ENCODE results near the gene WDFY2. TPM values are rescaled to one million over a fixed set of nuclear protein-coding genes. Genes with fewer than 3 reads are reported as not detected.

Gene WDFY2
- total and polyA plus RNA-seq, 2 experiments from 2014 or later = 11.4 to 24.0 TPM

DNA sequence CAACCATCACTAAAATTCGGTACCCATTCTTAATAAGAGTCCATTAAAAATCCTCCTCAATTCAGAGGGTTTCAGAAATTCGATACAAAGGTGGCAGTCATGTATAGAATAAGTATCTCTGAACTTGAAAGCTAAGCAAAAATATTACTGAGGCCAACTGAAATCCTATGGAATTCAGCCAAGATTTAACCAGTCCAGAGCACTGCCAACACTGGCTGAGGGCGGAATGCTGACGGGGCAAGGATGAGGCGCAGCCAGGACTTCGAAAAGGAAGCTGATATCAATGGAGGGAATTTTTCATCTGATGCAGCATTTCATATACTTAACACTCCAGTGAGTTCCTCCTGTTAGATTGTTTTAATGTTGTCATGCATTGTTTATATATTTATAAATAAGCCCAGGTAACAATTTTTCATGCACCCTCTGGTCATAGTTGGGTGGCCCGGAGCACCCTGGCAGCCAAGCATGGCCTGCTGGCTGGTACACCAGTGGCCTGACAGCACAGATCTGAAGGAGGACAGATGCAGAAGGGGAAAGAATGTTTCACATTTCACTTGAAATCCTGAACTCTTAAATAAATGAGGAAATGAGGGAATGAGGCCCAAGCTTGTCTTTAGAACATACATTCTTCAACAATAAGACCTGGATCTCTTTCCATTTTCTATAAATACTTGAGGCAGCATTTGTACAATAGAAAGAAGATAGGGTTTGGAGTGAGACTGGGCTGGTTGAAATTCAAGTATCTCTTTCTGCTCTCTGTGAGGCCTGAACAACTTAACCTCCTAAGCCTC lies 41.5 kb downstream of the WDFY2 start:
- H3K27ac Mint-ChIP-seq = no peak overlapping the region
- Histone ChIP-seq H3F3A (replicated peaks; ENCODE audit: low read depth) (no peaks in the 10 kb centered on the region), H3K9me2 (ENCODE audit: insufficient read depth) (no peaks in the 10 kb centered on the region), H3K27ac (ENCODE audit: low read depth) (no peak overlapping the region), H3K36me3 (ENCODE audit: insufficient read depth) (no peaks in the 10 kb centered on the region), H3K79me2 (replicated peaks; ENCODE audit: insufficient read depth) (peaks cover 95% of the 10 kb centered on the region), H3K4me1 (ENCODE audit: insufficient read depth) (peaks cover 19% of the 10 kb centered on the region), H3K27me3 (ENCODE audit: insufficient read depth) (no peaks in the 10 kb centered on the region), H2AFZ (no peak overlapping the region), H4K20me1 (replicated peaks; ENCODE audit: insufficient read depth) (no peaks in the 10 kb centered on the region; the same call in none of the 2 replicates), H3K4me3 (no peak overlapping the region), H3K4me2 (no peak overlapping the region)
- peaks cover 11% of the 10 kb centered on the region for H3K27me3 Mint-ChIP-seq (ENCODE audit: insufficient read depth, low read depth, poor library complexity)
- no peaks in the 10 kb centered on the region for H3K9me3 Mint-ChIP-seq
- peaks cover 33% of the 10 kb centered on the region for H3K4me1 Mint-ChIP-seq
- H3K36me3 Mint-ChIP-seq (ENCODE audit: low read depth) = peaks cover 3% of the 10 kb centered on the region; the same call in 2 of the 3 replicates
- TF ChIP-seq POLR2AphosphoS5 (IDR thresholded peaks at IDR 0.05; ENCODE audit: low read depth) (no peak), ZNF331 (CRISPR knock-in tag; IDR thresholded peaks at IDR 0.05; ENCODE audit: low read depth) (no peak), STAT1 (IDR thresholded peaks at IDR 0.05; ENCODE audit: unreplicated experiment) (no peak), EZH2phosphoT487 (IDR thresholded peaks at IDR 0.05; ENCODE audit: unreplicated experiment) (no peak), NANOG (IDR thresholded peaks at IDR 0.05; ENCODE audit: borderline replicate concordance) (no peak), EZH2 (IDR thresholded peaks at IDR 0.05; ENCODE audit: low read depth, unreplicated experiment) (no peak)
- TF ChIP-seq, protein P1, sequence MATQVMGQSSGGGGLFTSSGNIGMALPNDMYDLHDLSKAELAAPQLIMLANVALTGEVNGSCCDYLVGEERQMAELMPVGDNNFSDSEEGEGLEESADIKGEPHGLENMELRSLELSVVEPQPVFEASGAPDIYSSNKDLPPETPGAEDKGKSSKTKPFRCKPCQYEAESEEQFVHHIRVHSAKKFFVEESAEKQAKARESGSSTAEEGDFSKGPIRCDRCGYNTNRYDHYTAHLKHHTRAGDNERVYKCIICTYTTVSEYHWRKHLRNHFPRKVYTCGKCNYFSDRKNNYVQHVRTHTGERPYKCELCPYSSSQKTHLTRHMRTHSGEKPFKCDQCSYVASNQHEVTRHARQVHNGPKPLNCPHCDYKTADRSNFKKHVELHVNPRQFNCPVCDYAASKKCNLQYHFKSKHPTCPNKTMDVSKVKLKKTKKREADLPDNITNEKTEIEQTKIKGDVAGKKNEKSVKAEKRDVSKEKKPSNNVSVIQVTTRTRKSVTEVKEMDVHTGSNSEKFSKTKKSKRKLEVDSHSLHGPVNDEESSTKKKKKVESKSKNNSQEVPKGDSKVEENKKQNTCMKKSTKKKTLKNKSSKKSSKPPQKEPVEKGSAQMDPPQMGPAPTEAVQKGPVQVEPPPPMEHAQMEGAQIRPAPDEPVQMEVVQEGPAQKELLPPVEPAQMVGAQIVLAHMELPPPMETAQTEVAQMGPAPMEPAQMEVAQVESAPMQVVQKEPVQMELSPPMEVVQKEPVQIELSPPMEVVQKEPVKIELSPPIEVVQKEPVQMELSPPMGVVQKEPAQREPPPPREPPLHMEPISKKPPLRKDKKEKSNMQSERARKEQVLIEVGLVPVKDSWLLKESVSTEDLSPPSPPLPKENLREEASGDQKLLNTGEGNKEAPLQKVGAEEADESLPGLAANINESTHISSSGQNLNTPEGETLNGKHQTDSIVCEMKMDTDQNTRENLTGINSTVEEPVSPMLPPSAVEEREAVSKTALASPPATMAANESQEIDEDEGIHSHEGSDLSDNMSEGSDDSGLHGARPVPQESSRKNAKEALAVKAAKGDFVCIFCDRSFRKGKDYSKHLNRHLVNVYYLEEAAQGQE (IDR thresholded peaks at IDR 0.05; ENCODE audit: unreplicated experiment) = no peak
- TF ChIP-seq, protein P2, sequence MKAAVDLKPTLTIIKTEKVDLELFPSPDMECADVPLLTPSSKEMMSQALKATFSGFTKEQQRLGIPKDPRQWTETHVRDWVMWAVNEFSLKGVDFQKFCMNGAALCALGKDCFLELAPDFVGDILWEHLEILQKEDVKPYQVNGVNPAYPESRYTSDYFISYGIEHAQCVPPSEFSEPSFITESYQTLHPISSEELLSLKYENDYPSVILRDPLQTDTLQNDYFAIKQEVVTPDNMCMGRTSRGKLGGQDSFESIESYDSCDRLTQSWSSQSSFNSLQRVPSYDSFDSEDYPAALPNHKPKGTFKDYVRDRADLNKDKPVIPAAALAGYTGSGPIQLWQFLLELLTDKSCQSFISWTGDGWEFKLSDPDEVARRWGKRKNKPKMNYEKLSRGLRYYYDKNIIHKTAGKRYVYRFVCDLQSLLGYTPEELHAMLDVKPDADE (IDR thresholded peaks at IDR 0.05) = no peak
- ATAC-seq = no peak
- no peak overlapping the region for H3K4me3 Mint-ChIP-seq
- no peak for DNase-seq (ENCODE audit: low spot score)

DNA sequence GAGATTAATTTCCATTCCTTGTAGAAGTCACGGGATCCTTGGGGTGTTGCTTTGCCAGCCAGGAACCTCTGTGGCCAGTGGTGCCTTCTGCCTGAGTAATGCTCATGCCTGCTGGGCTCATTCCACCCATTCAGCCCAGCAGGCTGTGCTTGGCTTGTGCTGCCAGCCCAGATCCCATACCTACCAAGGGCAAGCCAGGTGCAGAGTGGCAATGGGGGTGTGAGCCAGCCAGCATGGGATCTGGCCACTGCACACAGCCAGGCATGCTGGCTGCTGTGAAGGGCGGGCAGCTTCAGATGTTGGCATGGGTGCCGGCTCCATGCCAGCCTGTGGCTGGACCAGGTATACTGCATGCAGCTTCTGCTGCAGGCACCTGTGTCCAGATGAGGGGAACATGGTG lies 42.5 kb downstream of the WDFY2 start:
- no peaks in the 10 kb centered on the region; the same call in none of the 2 replicates for H4K20me1 ChIP-seq (replicated peaks; ENCODE audit: insufficient read depth)
- Mint-ChIP-seq H3K4me1 (peaks cover 23% of the 10 kb centered on the region), H3K27ac (no peak overlapping the region), H3K27me3 (ENCODE audit: insufficient read depth, low read depth, poor library complexity) (peaks cover 11% of the 10 kb centered on the region), H3K9me3 (no peaks in the 10 kb centered on the region), H3K36me3 (ENCODE audit: low read depth) (peaks cover 3% of the 10 kb centered on the region; the same call in 2 of the 3 replicates), H3K4me3 (no peak overlapping the region)
- no peak overlapping the region for H2AFZ ChIP-seq
- DNase-seq (ENCODE audit: low spot score) = no peak
- no peak overlapping the region for H3K27ac ChIP-seq (ENCODE audit: low read depth)
- peaks cover 9% of the 10 kb centered on the region for H3K4me1 ChIP-seq (ENCODE audit: insufficient read depth)
- no peak overlapping the region for H3K4me3 ChIP-seq
- no peaks in the 10 kb centered on the region for H3K27me3 ChIP-seq (ENCODE audit: insufficient read depth)
- H3K36me3 ChIP-seq (ENCODE audit: insufficient read depth) = no peaks in the 10 kb centered on the region
- no peak overlapping the region for H3K4me2 ChIP-seq
- ATAC-seq = no peak
- H3F3A ChIP-seq (replicated peaks; ENCODE audit: low read depth) = no peaks in the 10 kb centered on the region
- peaks cover 95% of the 10 kb centered on the region for H3K79me2 ChIP-seq (replicated peaks; ENCODE audit: insufficient read depth)
- H3K9me2 ChIP-seq (ENCODE audit: insufficient read depth) = no peaks in the 10 kb centered on the region
- TF ChIP-seq, protein P3, sequence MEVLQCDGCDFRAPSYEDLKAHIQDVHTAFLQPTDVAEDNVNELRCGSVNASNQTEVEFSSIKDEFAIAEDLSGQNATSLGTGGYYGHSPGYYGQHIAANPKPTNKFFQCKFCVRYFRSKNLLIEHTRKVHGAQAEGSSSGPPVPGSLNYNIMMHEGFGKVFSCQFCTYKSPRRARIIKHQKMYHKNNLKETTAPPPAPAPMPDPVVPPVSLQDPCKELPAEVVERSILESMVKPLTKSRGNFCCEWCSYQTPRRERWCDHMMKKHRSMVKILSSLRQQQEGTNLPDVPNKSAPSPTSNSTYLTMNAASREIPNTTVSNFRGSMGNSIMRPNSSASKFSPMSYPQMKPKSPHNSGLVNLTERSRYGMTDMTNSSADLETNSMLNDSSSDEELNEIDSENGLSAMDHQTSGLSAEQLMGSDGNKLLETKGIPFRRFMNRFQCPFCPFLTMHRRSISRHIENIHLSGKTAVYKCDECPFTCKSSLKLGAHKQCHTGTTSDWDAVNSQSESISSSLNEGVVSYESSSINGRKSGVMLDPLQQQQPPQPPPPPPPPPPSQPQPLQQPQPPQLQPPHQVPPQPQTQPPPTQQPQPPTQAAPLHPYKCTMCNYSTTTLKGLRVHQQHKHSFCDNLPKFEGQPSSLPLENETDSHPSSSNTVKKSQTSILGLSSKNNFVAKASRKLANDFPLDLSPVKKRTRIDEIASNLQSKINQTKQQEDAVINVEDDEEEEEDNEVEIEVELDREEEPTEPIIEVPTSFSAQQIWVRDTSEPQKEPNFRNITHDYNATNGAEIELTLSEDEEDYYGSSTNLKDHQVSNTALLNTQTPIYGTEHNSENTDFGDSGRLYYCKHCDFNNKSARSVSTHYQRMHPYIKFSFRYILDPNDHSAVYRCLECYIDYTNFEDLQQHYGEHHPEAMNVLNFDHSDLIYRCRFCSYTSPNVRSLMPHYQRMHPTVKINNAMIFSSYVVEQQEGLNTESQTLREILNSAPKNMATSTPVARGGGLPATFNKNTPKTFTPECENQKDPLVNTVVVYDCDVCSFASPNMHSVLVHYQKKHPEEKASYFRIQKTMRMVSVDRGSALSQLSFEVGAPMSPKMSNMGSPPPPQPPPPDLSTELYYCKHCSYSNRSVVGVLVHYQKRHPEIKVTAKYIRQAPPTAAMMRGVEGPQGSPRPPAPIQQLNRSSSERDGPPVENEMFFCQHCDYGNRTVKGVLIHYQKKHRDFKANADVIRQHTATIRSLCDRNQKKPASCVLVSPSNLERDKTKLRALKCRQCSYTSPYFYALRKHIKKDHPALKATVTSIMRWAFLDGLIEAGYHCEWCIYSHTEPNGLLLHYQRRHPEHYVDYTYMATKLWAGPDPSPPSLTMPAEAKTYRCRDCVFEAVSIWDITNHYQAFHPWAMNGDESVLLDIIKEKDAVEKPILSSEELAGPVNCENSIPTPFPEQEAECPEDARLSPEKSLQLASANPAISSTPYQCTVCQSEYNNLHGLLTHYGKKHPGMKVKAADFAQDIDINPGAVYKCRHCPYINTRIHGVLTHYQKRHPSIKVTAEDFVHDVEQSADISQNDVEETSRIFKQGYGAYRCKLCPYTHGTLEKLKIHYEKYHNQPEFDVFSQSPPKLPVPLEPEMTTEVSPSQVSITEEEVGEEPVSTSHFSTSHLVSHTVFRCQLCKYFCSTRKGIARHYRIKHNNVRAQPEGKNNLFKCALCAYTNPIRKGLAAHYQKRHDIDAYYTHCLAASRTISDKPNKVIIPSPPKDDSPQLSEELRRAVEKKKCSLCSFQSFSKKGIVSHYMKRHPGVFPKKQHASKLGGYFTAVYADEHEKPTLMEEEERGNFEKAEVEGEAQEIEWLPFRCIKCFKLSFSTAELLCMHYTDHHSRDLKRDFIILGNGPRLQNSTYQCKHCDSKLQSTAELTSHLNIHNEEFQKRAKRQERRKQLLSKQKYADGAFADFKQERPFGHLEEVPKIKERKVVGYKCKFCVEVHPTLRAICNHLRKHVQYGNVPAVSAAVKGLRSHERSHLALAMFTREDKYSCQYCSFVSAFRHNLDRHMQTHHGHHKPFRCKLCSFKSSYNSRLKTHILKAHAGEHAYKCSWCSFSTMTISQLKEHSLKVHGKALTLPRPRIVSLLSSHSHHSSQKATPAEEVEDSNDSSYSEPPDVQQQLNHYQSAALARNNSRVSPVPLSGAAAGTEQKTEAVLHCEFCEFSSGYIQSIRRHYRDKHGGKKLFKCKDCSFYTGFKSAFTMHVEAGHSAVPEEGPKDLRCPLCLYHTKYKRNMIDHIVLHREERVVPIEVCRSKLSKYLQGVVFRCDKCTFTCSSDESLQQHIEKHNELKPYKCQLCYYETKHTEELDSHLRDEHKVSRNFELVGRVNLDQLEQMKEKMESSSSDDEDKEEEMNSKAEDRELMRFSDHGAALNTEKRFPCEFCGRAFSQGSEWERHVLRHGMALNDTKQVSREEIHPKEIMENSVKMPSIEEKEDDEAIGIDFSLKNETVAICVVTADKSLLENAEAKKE (CRISPR knock-in tag; IDR thresholded peaks at IDR 0.05) = no peak
- no peak for TF ChIP-seq STAT1 (IDR thresholded peaks at IDR 0.05; ENCODE audit: unreplicated experiment)
